ENCODE results near the gene CAMK1.

The CAMK1 gene

DNA sequence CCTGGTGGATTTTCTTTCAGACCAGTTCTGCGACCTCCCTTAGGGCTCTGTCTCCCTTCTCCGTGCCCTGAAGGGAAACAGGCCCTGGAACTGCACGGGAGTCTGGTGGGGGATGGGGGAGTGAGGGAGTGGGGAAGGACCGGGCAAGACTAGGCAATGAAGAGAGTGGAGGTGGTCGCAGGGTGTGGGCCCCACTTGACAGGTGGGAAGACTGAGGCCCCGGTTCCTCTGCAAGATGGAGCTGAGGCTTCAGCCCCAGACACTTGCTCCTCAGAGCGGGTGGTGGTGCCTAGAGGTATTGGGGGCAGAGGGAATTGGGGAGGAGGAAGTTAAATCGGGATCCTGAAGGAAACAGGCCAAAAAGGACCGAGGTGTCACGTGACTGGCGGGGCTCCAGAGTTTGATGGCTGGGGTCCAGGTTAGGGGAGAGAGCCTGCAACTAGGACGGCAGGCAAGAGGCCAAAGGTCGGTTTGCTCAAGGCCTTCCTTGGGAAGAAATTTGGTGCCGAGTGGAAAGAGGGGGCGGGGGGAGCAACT lies 597 bp upstream of the CAMK1 start:
- no peak for DNase-seq

DNA sequence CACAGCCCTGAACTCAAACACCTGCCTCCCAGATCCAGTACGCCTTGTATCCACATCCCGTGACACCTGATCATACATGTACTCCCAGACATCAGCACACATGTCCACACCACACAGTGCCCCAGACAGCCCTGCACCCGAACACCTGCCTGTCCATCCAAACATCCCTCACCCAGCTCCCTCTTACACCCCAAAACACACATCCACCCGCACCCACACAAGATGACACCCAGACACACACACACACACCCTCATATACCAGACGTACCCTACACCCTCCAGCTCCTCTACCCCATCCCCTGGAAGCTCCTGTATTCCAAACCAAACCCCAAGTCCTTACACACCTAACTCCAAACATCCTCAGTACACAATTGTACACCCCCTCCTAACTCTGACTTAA lies 735 bp downstream of the CAMK1 start:
- no peak for DNase-seq

GRCh38 chr3:9768141-9768775 lies 1.5 kb downstream of the CAMK1 start:
- DNase-seq: no peak

DNA sequence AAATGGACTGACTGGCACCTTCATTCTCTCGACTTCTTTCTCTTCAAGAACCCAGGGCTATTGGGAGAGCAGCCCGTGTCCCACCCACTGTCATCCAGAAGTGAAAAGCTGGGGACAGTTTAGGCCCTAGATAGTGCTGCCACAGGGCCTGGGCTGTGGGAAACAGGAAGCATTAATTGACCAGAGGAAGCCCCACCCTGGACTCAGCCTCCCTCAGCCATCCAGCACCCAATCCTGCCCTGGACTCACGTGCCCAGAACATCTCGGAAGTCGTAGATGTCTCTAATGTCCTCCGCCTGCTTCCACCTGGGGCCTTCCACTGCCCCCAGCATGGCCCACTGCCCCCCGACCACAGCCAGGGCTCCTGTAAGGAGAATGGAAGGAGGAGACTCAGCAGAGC lies 2.3 kb downstream of the CAMK1 start:
- no peak for DNase-seq

DNA sequence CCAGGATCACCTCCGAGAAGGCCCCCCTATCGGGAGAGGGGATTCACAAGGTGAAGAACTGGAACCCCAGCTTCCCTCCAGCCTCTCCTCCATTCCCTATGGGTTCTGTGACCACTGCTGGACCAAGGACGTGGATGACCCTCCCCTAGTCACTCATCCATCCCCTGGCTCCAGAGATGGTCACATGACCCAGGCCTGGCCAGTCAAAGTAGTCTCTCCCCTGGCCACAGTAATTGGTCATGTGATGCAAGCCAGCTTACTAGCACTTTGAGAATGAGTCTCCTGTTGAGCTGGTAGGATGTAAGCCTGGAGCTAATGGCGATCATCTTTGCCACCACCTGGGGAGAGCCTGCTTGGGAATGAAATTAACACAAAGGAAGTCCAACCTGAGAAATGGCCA lies 3.9 kb downstream of the CAMK1 start:
- no peak for DNase-seq

DNA sequence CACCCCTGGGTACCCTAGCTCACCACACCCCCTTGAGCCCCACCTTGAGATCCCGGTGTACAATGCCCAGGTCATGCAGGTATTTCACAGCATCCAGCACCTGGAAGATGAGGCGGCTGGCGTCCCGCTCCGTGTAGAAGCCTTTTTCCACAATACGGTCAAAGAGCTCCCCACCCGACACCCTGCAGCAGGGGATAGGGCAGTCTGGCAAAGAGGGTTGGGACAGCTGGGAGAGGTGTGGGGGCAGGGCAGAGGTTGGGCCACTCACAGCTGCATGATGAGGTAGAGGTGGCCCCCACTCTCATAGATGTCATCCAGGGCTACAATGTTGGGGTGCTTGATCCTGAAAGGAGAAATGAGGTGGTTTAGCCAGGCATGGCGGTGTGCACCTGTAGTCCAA lies 6.9 kb downstream of the CAMK1 start:
- DNase-seq: no peak

DNA sequence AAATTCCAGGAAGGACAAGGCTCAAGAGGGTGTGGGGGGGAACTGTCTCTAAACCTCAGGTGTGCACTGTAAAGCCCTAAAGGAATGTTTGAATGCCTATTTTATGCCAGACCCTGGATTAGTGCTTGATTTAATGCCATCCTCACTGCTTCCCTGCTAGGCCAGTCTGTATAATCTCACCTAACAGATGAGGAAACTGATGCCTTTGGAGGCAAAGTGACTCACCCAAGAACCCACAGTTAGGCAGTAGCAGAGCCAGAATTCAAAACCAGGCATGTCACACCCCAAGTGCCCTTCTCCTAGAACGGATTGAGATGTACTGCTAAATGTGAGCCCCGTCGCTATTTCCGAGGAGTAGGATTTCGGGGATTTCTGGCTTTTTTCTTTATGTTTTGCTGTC lies 7.8 kb downstream of the CAMK1 start:
- DNase-seq: no peak

DNA sequence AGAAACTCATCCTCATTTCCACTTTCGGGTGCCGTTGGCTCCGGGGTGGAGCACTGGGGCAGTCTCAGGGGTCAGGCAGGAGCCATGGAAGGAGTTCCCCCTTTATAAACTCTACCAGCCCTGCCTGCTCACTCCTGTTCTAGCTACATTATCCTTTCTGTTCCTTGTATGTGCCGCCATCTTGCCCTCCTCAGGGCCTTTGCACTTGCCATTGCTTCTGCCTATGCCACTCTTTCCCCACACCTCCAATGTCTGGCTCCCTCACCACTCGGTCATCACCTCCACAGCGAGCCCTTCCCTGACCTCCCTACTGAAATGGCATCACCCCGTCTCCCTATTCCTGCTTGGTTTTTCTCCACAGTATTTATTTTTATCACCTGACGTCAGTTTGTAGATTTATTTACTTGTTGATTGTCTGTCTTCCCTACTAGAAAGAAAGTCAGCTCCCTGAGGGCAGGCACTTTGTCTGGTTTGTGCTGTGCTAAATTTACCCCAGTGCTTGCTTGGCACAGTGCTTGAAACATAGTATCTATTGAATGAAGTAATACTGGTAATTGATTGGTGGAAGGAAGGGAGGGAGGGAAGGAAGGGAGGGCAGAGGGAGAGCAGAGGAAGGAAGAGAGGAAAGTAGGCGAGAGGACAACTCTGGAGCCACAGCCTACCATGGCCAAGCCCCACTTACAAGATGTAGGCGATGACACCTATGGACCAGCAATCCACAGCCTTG lies 8.8 kb downstream of the CAMK1 start:
- no peak for DNase-seq

GRCh38 chr3:9757427-9757826 lies 12.3 kb downstream of the CAMK1 start:
- DNase-seq: no peak

GRCh38 chr3:9754678-9755077 lies 15.1 kb downstream of the CAMK1 start:
- DNase-seq: no peak

DNA sequence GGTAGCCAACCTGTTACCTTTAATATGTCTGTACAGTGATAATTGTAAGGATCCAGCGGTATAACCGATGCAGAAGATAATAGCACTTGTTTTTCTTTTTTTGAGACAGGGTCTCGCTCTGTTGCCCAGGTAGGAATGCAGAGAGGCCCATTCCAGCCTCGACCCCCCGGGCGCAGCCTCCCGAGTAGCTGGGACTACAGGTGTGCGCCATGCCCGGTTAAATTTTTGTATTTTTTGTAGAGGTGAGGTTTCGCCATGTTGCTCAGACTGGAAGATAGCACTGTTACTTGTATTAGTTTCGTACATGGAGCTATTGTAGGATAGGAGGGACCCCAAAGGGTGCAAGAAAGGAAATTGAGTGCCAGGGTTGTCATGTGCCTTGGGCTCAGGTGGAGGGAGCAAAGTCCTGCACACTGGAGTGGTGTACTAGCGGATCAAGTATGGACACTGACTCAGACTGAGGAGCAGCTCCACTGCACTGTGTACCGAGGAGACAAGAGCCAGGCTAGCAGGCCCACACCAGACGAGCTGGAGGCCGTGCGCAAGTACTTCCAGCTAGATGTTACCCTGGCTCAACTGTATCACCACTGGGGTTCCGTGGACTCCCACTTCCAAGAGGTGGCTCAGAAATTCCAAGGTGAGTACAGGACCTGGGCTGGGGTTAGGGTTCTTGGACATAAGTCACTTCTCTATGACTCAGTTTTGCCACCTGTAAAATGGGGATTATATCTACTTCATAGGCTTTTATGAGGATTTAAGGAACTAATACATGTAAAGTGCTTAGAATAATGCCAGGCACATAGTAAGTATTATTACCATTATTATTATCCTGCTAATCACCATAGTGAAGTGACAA lies 19.0 kb downstream of the CAMK1 start:
- DNase-seq: no peak

GRCh38 chr3:9749645-9750555 lies 19.8 kb downstream of the CAMK1 start, which contains the start of gene OGG1:
Gene OGG1, plus strand, starts transcription at chr3:9749952. Its CDS starts 335 bp downstream, at chr3:9750287.
- DNase-seq: peak; percentile 99

GRCh38 chr3:9749296-9749644 lies 20.5 kb downstream of the CAMK1 start:
- DNase-seq: no peak

- no peak for DNase-seq
Measured at GRCh38 chr3:9748031-9748430, 21.7 kb downstream of the CAMK1 start.

DNA sequence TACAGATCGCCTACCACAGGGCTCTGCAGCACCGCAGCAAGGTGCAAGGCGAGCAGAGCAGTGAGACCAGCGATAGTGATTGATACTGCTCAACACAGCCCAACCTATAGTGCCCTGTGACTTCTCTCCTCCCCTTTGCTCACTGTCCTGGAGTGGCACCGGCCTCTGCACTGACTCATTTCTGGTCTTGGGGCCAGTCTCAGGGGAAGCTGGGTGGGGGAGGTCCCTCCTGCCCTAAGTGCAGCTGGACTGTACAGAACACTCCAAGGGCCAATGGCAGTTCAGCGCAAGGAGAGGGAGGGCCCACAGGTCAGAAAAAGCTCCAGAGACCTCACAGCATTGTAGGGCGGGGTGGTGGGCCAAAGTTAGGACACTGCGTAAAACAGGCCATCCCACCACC lies 22.5 kb downstream of the CAMK1 start:
- DNase-seq: no peak

GRCh38 chr3:9746330-9746729 lies 23.4 kb downstream of the CAMK1 start:
- DNase-seq: peak; percentile 71

DNA sequence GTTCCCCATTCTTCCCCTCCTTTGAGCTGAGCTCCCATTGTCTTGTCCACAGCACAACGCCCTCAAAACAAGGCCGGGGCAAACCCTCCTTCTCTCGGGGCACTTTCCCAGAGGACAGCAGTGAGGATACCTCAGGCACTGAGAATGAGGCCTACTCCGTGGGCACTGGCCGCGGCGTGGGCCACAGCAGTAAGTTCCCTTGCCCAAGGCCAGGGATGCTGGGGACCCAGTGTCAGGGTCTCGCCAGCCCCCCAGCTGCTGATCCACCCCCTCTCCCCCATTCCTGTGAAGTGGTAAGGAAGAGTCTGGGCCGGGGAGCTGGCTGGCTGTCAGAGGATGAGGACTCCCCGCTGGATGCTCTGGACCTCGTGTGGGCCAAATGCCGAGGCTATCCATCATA lies 24.2 kb downstream of the CAMK1 start:
- DNase-seq: no peak

- DNase-seq: no peak
Measured at GRCh38 chr3:9744162-9744561, 25.6 kb downstream of the CAMK1 start.

DNA sequence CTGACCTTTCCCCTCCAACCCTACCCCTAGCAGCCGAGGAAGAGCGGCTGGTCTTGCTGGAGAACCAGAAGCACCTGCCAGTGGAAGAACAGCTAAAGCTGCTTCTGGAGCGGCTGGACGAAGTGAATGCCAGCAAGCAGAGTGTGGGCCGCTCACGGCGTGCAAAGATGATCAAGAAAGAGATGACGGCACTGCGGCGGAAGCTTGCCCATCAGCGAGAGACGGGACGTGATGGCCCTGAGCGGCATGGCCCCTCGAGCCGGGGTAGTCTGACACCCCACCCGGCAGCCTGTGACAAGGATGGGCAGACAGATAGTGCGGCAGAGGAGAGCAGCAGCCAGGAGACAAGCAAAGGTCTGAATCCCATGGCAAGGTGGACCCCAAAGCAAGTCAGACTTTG lies 26.2 kb downstream of the CAMK1 start:
- DNase-seq: no peak

GRCh38 chr3:9742560-9742959 lies 27.2 kb downstream of the CAMK1 start:
- no peak for DNase-seq

GRCh38 chr3:9739181-9739580 lies 30.6 kb downstream of the CAMK1 start:
- DNase-seq: no peak

GRCh38 chr3:9736831-9737230 lies 32.9 kb downstream of the CAMK1 start:
- DNase-seq: no peak
